ENCODE data around the gene TSEN15.
"Not testable (repeated sequence)": the region's sequence is repeated elsewhere in the genome, so short reads cannot be mapped to it uniquely, and the experiment has no call there.

Gene TSEN15

DNA sequence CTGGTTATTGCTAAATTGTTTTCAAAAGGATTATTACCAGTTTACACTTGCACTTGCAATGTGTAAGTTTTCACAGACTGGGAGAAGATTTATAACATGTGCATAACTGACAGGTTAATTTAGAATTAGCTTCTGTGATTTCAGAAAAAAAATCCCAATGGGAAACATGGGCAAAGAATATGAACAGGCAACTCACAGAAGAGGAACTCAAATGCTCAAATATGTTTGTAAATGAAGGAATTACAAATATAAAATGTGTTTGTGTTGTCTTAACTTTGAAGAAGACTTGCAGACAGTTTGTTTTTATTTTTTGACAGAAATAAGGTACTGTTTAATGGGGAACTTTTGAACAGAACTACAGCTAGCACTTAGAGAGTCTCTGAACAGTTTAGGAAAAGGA is 8.4 kb downstream of the TSEN15 start:
- DNase-seq = no peak

GRCh38 chr1:184060316-184060715 is 8.8 kb downstream of the TSEN15 start:
- no peak for DNase-seq

GRCh38 chr1:184061396-184062003 is 10.0 kb downstream of the TSEN15 start:
- DNase-seq = no peak

- DNase-seq = no peak
Observed at GRCh38 chr1:184062640-184063286, 11.2 kb downstream of the TSEN15 start.

GRCh38 chr1:184065559-184065958 is 14.0 kb downstream of the TSEN15 start:
- no peak for DNase-seq

DNA sequence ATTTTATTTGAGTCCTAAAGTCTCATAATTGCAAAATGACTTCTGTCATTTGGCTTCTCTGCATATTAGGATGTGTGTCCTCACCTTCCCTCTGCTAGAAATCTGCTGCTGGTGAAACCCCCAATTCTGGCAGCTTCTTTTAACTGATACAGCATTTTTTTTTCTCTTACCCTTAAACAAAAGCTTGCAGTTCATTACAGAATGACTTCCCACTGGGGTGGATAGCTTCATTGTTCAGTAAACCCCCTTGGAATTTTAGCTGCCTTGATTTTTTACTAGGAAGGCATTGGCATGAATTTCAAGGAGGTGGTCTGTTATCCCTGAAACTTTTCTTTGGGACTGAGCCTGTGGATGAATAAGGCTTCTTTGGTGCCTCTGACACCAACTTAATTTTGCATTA is 16.8 kb downstream of the TSEN15 start:
- DNase-seq = no peak

- no peak for DNase-seq
Observed at GRCh38 chr1:184069675-184070074, 18.1 kb downstream of the TSEN15 start.

DNA sequence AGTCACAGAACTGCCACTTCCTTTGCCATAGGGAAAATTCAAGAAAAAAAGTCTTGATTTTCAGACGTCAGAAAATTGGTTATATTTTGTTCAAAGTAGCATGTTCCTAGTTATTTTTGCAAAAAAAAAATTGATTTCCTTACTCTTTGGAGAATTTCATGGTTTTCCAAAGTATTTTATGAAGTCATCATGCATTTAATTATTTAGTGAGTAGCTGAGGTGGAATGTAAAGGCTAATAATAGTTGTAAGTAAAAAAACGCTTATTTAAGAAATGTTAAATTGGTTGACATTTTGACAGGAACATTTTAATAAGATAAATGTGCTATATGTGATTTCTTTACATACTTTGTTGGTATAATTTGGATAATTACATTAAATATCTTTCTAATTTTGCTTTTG is 20.8 kb downstream of the TSEN15 start:
- no peak for DNase-seq

DNA sequence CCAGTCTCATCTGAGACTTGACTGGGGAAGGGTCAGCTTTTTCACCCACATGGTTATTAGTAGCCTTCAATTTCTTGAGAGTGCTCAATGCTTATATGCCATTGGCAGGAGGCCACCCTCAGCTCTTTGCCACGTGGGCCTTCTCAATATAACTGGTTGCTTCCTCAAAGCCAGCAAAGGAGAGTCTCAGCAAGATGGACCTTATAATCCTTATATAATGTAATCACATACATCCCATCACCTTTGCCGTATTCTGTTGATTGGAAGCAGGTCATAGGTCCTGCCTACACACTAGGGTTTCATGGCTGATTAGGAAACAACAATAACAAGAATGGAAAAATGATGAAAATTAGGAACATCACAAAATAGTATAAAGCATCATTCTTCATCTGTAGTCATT is 22.9 kb downstream of the TSEN15 start:
- no peak for DNase-seq

DNA sequence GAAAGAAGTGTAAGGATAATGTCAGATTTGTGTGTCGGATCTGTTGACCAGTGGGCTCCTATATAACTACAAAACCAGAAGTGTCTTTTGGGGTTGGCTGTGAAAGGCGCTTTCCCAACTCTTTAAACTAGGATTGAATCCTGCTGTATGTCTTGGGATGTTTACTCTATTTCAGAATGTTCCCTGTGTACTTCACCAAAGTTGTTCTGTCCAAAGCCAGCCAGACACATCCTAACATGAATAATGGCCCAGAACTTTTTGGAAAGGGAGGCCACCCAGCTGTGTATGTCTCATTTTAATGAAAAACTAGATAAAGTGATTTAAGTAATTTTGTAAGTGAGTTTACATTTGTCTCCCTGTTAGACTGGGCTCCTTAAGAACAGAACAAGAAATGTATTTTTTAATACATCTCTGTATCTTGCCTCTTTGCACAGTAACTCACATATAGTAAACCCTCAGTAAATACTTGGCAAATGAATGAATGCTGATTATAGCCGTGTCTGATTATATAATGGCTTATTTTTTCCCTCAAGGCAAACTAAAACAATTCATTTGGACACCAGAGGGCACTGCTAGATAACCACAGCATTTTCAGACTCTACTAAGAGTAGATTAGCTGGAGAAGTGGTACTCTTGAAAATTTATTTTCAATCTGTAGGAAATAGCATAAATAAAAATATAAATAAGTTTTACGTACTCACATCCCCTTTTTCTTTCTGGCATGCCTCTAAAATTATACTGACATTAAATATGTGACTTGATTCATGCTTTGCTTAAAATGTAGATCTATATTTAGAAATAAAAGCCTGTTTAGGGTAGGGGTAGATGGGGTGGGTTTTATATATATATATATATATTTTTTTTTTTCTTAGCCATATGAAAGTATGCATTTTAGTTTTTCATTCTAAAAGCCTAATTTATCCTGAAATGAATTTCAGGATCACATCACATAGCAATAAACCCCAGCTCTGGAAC is 23.8 kb downstream of the TSEN15 start:
- DNase-seq = no peak

GRCh38 chr1:184078564-184079249 is 27.2 kb downstream of the TSEN15 start:
- DNase-seq = no peak

DNA sequence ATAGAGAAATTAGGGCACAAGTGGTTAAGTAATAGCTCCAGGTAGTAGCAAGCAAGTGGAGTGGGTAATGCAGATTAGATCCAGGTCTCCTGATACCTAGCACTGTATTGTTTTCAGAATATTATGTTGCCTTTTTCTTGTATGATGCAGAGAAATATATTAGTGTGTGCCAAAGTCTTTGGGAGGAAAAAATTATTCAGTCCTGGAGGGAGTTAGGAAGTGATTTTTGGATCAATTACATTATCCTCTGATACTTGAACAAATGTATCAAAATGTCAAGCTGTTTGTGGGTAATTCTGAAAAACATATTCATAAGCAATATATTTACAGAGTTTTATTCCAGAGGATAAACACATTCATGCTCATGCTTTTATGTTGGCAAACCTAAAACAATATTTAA is 28.8 kb downstream of the TSEN15 start:
- no peak for DNase-seq

GRCh38 chr1:184082541-184083415 is 31.2 kb downstream of the TSEN15 start:
- no peak for DNase-seq

DNA sequence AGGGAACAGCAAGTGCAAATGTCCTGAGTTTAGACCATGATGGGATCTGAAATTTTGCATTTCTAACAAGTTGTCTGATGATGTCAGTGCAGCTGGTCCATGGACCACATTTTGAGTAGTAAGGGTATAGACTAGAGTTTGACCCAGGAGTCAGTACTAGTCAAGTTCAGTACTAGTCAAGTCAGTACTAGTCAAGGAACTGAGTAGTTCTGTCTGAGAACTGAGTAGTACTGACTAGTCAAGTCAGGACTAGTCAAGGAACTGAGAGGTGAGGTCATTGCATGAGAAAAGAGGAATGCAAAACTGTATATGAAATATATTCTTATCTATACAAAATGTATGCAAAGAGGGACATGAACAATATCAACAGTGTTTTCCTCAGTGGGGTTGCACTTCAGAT is 34.1 kb downstream of the TSEN15 start:
- no peak for DNase-seq

DNA sequence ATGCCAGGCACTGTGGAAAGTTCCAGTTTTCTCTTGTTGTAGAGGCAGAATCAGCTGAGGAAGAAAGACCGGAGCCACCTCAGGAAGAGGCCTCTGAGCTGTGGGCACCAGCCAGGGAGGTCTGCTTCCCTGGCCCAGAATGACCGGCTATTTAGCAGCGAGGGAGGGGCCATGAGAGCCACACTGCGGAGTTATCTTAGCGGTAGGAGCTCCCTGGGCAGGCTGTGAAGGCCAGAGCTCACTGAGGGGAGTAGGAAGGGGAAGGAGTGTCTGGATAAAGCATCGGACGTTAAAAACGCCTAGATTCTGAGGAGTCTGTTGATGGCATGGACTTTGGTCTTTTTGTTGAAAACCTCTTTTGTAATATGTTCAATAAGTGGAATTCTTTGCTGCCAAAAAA is 36.5 kb downstream of the TSEN15 start:
- DNase-seq = no peak

DNA sequence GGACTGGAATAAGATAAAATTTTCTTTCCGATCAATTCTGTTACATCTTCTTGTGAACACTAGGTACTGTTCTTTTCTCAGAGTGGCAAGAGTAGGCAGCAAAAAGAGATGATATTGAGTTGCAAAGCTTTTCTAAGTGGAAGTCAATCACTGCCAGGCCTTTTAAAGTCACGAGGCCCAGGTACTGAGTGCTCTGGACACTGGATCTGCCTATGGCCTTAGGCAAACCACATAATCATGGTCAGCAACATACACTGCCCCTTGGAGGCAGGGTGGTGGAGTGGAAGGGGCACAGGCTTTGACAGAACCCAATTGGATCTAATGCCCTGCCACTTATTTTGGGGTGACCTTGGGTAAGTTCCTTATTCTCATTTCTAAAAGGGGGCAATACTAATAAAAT is 41.5 kb downstream of the TSEN15 start:
- no peak for DNase-seq

- DNase-seq = no peak
Observed at GRCh38 chr1:184096005-184096404, 44.5 kb downstream of the TSEN15 start.

DNA sequence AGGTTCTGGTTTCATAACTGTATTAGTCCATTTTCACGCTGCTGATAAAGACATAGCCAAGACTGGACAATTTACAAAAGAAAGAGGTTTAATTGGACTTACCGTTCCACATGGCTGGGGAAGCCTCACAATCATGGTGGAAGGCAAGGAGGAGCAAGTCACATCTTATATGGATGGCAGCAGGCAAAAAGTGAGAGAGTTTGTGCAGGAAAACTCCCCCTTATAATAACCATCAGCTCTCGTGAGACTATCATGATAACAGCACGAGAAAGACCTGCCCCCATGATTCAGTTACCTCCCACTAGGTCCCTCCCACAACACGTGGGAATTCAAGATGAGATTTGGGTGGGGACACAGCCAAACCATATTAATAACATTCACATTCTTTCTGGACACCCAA is 45.0 kb downstream of the TSEN15 start:
- not testable (repeated sequence) for DNase-seq

- no peak for DNase-seq
Observed at GRCh38 chr1:184101141-184101540, 49.6 kb downstream of the TSEN15 start.

GRCh38 chr1:184101571-184101970 is 50.0 kb downstream of the TSEN15 start:
- DNase-seq = no peak

DNA sequence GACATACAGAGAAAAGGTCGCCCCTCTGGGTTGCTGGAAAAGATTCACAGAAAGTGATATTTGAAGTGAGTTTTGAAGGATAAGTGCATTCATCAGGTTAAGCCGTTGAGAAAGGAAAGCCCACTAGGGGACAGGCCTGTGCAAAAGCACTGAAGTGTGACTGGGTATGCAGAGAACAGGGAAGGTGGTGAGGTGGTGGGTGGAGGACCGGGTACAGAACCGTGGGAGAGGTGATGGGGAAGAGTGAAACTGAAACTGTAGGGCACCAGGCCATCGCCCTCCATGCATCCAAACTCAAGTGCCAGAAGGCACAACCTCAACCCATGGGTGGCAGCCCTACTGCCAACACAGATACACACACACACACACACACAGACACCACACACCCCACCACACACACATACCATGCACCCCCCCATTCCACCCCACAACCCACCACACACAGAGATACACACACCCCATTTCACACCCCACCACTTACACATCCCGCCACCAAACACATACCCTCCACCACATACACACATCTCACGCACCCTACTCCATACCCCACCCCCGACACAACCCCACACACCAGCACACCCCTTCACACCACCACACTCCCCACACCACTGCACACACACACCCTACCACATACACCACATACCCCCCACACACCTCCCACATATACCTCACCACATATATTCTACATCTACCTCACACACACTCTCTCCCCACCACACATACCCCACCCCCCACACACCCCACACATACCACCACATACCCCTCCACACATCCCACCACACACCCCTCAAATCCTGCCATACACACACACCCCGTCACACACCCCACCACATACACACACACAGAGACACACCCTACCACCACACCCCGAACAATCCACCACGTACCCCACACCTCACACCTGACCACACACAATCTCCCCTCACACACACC is 59.0 kb downstream of the TSEN15 start:
- no peak for DNase-seq
